GM23338 (cell line): ENCODE results near the gene YIPF3. TPM values are rescaled to one million over a fixed set of nuclear protein-coding genes. Genes with fewer than 3 reads are reported as not detected.
A peak's percentile ranks its signal among the peaks of the same experiment; 100 is the strongest.

Experiments used
- ATAC-seq: fragments of 200-7000 bp; cut with Tn5 transposase; 3 replicates; pipeline ENCODE4 v1.9.1; 2020
- DNase-seq: peaks from one replicate; pipeline ENCODE4 v3.0.0-alpha.2; 2015; ENCODE audit warnings: low spot score
- H2AFZ ChIP-seq: fragments of 200-600 bp; sonication (generic); 2 replicates; pipeline ENCODE4 v1.8.0; 2016; ENCODE audit warnings: antibody characterized with exemption, mild to moderate bottlenecking, moderate library complexity
- H3F3A ChIP-seq: fragments of 200-600 bp; sonication (generic); replicated peaks from 2 replicates; pipeline ENCODE4 v1.8.0; 2017; ENCODE audit warnings: antibody characterized with exemption, mixed run types, low read depth
- H3K27ac ChIP-seq: fragments of 200-600 bp; sonication (generic); 2 replicates; pipeline ENCODE4 v1.6.1; 2016; ENCODE audit warnings: low read depth
- H3K27me3 ChIP-seq: fragments of 200-600 bp; sonication (generic); 2 replicates; pipeline ENCODE4 v1.8.0; 2016; ENCODE audit warnings: mild to moderate bottlenecking, mixed run types, moderate library complexity; ENCODE audit not compliant: insufficient read depth
- H3K36me3 ChIP-seq: fragments of 200-600 bp; sonication (generic); 2 replicates; pipeline ENCODE4 v1.8.0; 2016; ENCODE audit warnings: mild to moderate bottlenecking; ENCODE audit not compliant: insufficient read depth
- H3K4me1 ChIP-seq: fragments of 200-600 bp; sonication (generic); 2 replicates; pipeline ENCODE4 v1.8.0; 2016; ENCODE audit warnings: mild to moderate bottlenecking, moderate library complexity; ENCODE audit not compliant: insufficient read depth
- H3K4me2 ChIP-seq: fragments of 200-600 bp; sonication (generic); 2 replicates; pipeline ENCODE4 v1.7.1; 2017; ENCODE audit warnings: mixed run types
- H3K4me3 ChIP-seq: fragments of 200-600 bp; sonication (generic); 2 replicates; pipeline ENCODE4 v1.6.1; 2016; ENCODE audit warnings: mixed run types
- H3K79me2 ChIP-seq: fragments of 200-600 bp; sonication (generic); replicated peaks from 2 replicates; pipeline ENCODE4 v1.8.0; 2017; ENCODE audit warnings: mild to moderate bottlenecking; ENCODE audit not compliant: insufficient read depth
- H3K9me2 ChIP-seq: fragments of 200-600 bp; sonication (generic); 2 replicates; pipeline ENCODE4 v1.8.0; 2017; ENCODE audit not compliant: insufficient read depth
- H4K20me1 ChIP-seq: fragments of 200-600 bp; sonication (generic); replicated peaks from 2 replicates; pipeline ENCODE4 v1.8.0; 2017; ENCODE audit warnings: mild to moderate bottlenecking; ENCODE audit not compliant: insufficient read depth
- H3K27ac Mint-ChIP-seq: 2 replicates; pipeline ENCODE4 v1.8.0; 2020; ENCODE audit warnings: inconsistent platforms, mild to moderate bottlenecking, moderate library complexity, mixed read lengths
- H3K27me3 Mint-ChIP-seq: 3 replicates; pipeline ENCODE4 v1.8.0; 2022; ENCODE audit warnings: low read depth, mild to moderate bottlenecking, moderate library complexity, mixed read lengths, inconsistent platforms; ENCODE audit not compliant: insufficient read depth, poor library complexity
- H3K36me3 Mint-ChIP-seq: 3 replicates; pipeline ENCODE4 v1.8.0; 2021; ENCODE audit warnings: low read depth, mild to moderate bottlenecking, inconsistent platforms, moderate library complexity, mixed read lengths
- H3K4me1 Mint-ChIP-seq: 3 replicates; pipeline ENCODE4 v1.8.0; 2020; ENCODE audit warnings: mild to moderate bottlenecking, inconsistent platforms, mixed read lengths
- H3K4me3 Mint-ChIP-seq: 3 replicates; pipeline ENCODE4 v1.8.0; 2021; ENCODE audit warnings: moderate library complexity, mild to moderate bottlenecking, inconsistent platforms, mixed read lengths
- H3K9me3 Mint-ChIP-seq: 3 replicates; pipeline ENCODE4 v1.8.0; 2020; ENCODE audit warnings: moderate library complexity, mild to moderate bottlenecking, inconsistent platforms, mixed read lengths
- CREB1 ChIP-seq: fragments of 250-450 bp; sonication (Bioruptor Pico); IDR thresholded peaks from 2 replicates; pipeline ENCODE4 v1.5.0; 2020; ENCODE audit warnings: low read depth, mild to moderate bottlenecking, moderate library complexity
- EZH2 ChIP-seq: fragments of 200-600 bp; sonication (generic); IDR thresholded peaks from one replicate; pipeline ENCODE4 v1.8.0; 2017; ENCODE audit warnings: antibody characterized with exemption, mild to moderate bottlenecking, low read depth; ENCODE audit not compliant: unreplicated experiment
- EZH2phosphoT487 ChIP-seq: fragments of 200-600 bp; sonication (generic); IDR thresholded peaks from one replicate; pipeline ENCODE4 v1.8.1; 2018; ENCODE audit warnings: antibody characterized with exemption; ENCODE audit not compliant: unreplicated experiment
- JUNB ChIP-seq: IDR thresholded peaks from one replicate; pipeline ENCODE4 v1.6.1; 2016; ENCODE audit warnings: antibody characterized with exemption; ENCODE audit not compliant: unreplicated experiment
- NANOG ChIP-seq: IDR thresholded peaks from 2 replicates; pipeline ENCODE4 v1.6.1; 2016; ENCODE audit warnings: antibody characterized with exemption, borderline replicate concordance
- POLR2AphosphoS5 ChIP-seq: IDR thresholded peaks from 2 replicates; pipeline ENCODE4 v1.6.1; 2016; ENCODE audit warnings: antibody characterized with exemption, low read depth
- STAT1 ChIP-seq: IDR thresholded peaks from one replicate; pipeline ENCODE4 v1.6.1; 2016; ENCODE audit warnings: antibody characterized with exemption; ENCODE audit not compliant: unreplicated experiment
- ZNF114 ChIP-seq: fragments of 250-450 bp; sonication (Bioruptor Pico); IDR thresholded peaks from 2 replicates; pipeline ENCODE4 v1.5.0; 2020; ENCODE audit warnings: mild to moderate bottlenecking, moderate library complexity
- ZNF331 ChIP-seq: fragments of 250-450 bp; sonication (Bioruptor Pico); IDR thresholded peaks from 2 replicates; pipeline ENCODE4 v1.5.0; 2020; ENCODE audit warnings: low read depth, mild to moderate bottlenecking, moderate library complexity
- polyA plus RNA-seq: library from polyadenylated mRNA; unstranded; fragments of >200 nt; fragmentation: Nextera tagmentation; extraction: Ambion mirVana; gene quantifications from 2 replicates; pipeline ENCODE4 v1.2.1, GENCODE V29; 2016
- total RNA-seq: library from RNA; depleted of rRNA; stranded (reverse); fragments of >200 nt; shearing (Covaris generic); gene quantifications from 2 replicates; pipeline ENCODE4 v1.2.3, GENCODE V29; 2014
- TF ChIP-seq, protein P1 (sequence below), 2 experiments: fragments of 200-600 bp in 1 of 2; sonication (generic) in 1 of 2; conservative IDR thresholded peaks; 2 replicates each; pipeline versions ENCODE4 v1.5.1 to v1.6.1; 2016 to 2017; ENCODE audit warnings: antibody characterized with exemption in 2 of 2, low read depth in 2 of 2, mild to moderate bottlenecking in 2 of 2, moderate library complexity in 1 of 2
- TF ChIP-seq, protein P2 (sequence below): IDR thresholded peaks from 2 replicates; pipeline ENCODE4 v1.6.1; 2016; ENCODE audit warnings: antibody characterized with exemption
- TF ChIP-seq, protein P3 (sequence below): IDR thresholded peaks from one replicate; pipeline ENCODE4 v1.6.1; 2018; ENCODE audit warnings: antibody characterized with exemption; ENCODE audit not compliant: unreplicated experiment
- TF ChIP-seq, protein P4 (sequence below): fragments of 250-450 bp; sonication (Bioruptor Pico); IDR thresholded peaks from 2 replicates; pipeline ENCODE4 v1.5.0; 2020; ENCODE audit warnings: mild to moderate bottlenecking, moderate library complexity

The YIPF3 gene
- total and polyA plus RNA-seq, 2 experiments from 2014 or later: 64.4 to 94.3 TPM

- DNase-seq: no peak
Observed at GRCh38 chr6:43475516-43475915, 41.2 kb downstream of the YIPF3 start.

More at GRCh38 chr6:43475516-43475915, 41.2 kb downstream of the YIPF3 start:
- Histone ChIP-seq H3K36me3 (no peaks in the 10 kb centered on the region), H3K27me3 (no peaks in the 10 kb centered on the region), H4K20me1 (no peaks in the 10 kb centered on the region), H3F3A (no peaks in the 10 kb centered on the region), H3K4me3 (no peak overlapping the region), H3K79me2 (peaks cover 30% of the 10 kb centered on the region), H2AFZ (peak overlapping the region; percentile 74; the same call in 1 of the 2 replicates), H3K4me1 (peaks cover 25% of the 10 kb centered on the region), H3K9me2 (no peaks in the 10 kb centered on the region), H3K27ac (no peak overlapping the region), H3K4me2 (no peak overlapping the region)
- Mint-ChIP-seq H3K9me3 (no peaks in the 10 kb centered on the region), H3K27ac (no peak overlapping the region), H3K4me1 (peaks cover 28% of the 10 kb centered on the region), H3K36me3 (no peaks in the 10 kb centered on the region; the same call in 2 of the 3 replicates), H3K27me3 (peaks cover 7% of the 10 kb centered on the region), H3K4me3 (no peak overlapping the region)
- no peak for ATAC-seq
- TF ChIP-seq, protein P1, sequence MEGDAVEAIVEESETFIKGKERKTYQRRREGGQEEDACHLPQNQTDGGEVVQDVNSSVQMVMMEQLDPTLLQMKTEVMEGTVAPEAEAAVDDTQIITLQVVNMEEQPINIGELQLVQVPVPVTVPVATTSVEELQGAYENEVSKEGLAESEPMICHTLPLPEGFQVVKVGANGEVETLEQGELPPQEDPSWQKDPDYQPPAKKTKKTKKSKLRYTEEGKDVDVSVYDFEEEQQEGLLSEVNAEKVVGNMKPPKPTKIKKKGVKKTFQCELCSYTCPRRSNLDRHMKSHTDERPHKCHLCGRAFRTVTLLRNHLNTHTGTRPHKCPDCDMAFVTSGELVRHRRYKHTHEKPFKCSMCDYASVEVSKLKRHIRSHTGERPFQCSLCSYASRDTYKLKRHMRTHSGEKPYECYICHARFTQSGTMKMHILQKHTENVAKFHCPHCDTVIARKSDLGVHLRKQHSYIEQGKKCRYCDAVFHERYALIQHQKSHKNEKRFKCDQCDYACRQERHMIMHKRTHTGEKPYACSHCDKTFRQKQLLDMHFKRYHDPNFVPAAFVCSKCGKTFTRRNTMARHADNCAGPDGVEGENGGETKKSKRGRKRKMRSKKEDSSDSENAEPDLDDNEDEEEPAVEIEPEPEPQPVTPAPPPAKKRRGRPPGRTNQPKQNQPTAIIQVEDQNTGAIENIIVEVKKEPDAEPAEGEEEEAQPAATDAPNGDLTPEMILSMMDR (conservative IDR thresholded peaks at IDR 0.05; ENCODE audit: low read depth in 2 of 2): no peak
- TF ChIP-seq ZNF331 (CRISPR knock-in tag): no peak
- no peak for TF ChIP-seq POLR2AphosphoS5
- TF ChIP-seq STAT1: no peak
- TF ChIP-seq, protein P2, sequence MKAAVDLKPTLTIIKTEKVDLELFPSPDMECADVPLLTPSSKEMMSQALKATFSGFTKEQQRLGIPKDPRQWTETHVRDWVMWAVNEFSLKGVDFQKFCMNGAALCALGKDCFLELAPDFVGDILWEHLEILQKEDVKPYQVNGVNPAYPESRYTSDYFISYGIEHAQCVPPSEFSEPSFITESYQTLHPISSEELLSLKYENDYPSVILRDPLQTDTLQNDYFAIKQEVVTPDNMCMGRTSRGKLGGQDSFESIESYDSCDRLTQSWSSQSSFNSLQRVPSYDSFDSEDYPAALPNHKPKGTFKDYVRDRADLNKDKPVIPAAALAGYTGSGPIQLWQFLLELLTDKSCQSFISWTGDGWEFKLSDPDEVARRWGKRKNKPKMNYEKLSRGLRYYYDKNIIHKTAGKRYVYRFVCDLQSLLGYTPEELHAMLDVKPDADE: no peak
- no peak for TF ChIP-seq EZH2
- TF ChIP-seq CREB1 (CRISPR knock-in tag): no peak
- TF ChIP-seq, protein P3, sequence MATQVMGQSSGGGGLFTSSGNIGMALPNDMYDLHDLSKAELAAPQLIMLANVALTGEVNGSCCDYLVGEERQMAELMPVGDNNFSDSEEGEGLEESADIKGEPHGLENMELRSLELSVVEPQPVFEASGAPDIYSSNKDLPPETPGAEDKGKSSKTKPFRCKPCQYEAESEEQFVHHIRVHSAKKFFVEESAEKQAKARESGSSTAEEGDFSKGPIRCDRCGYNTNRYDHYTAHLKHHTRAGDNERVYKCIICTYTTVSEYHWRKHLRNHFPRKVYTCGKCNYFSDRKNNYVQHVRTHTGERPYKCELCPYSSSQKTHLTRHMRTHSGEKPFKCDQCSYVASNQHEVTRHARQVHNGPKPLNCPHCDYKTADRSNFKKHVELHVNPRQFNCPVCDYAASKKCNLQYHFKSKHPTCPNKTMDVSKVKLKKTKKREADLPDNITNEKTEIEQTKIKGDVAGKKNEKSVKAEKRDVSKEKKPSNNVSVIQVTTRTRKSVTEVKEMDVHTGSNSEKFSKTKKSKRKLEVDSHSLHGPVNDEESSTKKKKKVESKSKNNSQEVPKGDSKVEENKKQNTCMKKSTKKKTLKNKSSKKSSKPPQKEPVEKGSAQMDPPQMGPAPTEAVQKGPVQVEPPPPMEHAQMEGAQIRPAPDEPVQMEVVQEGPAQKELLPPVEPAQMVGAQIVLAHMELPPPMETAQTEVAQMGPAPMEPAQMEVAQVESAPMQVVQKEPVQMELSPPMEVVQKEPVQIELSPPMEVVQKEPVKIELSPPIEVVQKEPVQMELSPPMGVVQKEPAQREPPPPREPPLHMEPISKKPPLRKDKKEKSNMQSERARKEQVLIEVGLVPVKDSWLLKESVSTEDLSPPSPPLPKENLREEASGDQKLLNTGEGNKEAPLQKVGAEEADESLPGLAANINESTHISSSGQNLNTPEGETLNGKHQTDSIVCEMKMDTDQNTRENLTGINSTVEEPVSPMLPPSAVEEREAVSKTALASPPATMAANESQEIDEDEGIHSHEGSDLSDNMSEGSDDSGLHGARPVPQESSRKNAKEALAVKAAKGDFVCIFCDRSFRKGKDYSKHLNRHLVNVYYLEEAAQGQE: no peak
- TF ChIP-seq JUNB: no peak
- TF ChIP-seq, protein P4, sequence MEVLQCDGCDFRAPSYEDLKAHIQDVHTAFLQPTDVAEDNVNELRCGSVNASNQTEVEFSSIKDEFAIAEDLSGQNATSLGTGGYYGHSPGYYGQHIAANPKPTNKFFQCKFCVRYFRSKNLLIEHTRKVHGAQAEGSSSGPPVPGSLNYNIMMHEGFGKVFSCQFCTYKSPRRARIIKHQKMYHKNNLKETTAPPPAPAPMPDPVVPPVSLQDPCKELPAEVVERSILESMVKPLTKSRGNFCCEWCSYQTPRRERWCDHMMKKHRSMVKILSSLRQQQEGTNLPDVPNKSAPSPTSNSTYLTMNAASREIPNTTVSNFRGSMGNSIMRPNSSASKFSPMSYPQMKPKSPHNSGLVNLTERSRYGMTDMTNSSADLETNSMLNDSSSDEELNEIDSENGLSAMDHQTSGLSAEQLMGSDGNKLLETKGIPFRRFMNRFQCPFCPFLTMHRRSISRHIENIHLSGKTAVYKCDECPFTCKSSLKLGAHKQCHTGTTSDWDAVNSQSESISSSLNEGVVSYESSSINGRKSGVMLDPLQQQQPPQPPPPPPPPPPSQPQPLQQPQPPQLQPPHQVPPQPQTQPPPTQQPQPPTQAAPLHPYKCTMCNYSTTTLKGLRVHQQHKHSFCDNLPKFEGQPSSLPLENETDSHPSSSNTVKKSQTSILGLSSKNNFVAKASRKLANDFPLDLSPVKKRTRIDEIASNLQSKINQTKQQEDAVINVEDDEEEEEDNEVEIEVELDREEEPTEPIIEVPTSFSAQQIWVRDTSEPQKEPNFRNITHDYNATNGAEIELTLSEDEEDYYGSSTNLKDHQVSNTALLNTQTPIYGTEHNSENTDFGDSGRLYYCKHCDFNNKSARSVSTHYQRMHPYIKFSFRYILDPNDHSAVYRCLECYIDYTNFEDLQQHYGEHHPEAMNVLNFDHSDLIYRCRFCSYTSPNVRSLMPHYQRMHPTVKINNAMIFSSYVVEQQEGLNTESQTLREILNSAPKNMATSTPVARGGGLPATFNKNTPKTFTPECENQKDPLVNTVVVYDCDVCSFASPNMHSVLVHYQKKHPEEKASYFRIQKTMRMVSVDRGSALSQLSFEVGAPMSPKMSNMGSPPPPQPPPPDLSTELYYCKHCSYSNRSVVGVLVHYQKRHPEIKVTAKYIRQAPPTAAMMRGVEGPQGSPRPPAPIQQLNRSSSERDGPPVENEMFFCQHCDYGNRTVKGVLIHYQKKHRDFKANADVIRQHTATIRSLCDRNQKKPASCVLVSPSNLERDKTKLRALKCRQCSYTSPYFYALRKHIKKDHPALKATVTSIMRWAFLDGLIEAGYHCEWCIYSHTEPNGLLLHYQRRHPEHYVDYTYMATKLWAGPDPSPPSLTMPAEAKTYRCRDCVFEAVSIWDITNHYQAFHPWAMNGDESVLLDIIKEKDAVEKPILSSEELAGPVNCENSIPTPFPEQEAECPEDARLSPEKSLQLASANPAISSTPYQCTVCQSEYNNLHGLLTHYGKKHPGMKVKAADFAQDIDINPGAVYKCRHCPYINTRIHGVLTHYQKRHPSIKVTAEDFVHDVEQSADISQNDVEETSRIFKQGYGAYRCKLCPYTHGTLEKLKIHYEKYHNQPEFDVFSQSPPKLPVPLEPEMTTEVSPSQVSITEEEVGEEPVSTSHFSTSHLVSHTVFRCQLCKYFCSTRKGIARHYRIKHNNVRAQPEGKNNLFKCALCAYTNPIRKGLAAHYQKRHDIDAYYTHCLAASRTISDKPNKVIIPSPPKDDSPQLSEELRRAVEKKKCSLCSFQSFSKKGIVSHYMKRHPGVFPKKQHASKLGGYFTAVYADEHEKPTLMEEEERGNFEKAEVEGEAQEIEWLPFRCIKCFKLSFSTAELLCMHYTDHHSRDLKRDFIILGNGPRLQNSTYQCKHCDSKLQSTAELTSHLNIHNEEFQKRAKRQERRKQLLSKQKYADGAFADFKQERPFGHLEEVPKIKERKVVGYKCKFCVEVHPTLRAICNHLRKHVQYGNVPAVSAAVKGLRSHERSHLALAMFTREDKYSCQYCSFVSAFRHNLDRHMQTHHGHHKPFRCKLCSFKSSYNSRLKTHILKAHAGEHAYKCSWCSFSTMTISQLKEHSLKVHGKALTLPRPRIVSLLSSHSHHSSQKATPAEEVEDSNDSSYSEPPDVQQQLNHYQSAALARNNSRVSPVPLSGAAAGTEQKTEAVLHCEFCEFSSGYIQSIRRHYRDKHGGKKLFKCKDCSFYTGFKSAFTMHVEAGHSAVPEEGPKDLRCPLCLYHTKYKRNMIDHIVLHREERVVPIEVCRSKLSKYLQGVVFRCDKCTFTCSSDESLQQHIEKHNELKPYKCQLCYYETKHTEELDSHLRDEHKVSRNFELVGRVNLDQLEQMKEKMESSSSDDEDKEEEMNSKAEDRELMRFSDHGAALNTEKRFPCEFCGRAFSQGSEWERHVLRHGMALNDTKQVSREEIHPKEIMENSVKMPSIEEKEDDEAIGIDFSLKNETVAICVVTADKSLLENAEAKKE (CRISPR knock-in tag): no peak
- no peak for TF ChIP-seq ZNF114 (CRISPR knock-in tag)
- TF ChIP-seq NANOG: no peak
- no peak for TF ChIP-seq EZH2phosphoT487
